Measurements from ENCODE around the gene TXLNB.

DNA sequence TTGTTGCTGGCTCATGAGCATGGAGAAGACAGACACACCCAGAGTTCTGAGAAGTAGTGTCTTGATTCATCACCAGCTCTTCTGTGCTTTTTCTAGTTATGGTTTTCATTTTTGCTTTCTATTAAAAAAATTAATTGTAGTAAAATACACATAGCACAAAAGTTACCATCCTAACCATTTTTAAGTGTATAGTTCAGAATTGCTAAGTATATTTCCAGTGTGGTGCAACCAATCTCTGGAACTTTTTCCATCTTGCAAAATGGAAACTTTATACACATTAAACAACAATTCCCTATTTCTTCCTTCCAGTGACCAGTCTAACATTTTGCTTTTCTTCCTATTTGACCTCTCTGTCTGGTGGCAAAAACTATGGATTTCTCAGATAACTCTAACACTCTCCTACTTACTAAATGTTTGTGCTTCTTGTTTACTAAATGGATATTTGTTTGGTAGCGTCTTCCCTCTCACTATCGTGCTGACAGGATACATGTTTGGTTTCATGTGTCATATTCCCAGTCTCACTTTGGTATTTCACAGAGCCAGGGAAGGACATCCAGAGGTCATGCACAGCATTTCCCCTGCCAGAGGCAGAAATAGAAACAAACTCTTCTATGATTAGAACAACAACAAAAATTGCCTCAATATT, 40.6 kb downstream of the TXLNB start:
- TF ChIP-seq, protein P1, sequence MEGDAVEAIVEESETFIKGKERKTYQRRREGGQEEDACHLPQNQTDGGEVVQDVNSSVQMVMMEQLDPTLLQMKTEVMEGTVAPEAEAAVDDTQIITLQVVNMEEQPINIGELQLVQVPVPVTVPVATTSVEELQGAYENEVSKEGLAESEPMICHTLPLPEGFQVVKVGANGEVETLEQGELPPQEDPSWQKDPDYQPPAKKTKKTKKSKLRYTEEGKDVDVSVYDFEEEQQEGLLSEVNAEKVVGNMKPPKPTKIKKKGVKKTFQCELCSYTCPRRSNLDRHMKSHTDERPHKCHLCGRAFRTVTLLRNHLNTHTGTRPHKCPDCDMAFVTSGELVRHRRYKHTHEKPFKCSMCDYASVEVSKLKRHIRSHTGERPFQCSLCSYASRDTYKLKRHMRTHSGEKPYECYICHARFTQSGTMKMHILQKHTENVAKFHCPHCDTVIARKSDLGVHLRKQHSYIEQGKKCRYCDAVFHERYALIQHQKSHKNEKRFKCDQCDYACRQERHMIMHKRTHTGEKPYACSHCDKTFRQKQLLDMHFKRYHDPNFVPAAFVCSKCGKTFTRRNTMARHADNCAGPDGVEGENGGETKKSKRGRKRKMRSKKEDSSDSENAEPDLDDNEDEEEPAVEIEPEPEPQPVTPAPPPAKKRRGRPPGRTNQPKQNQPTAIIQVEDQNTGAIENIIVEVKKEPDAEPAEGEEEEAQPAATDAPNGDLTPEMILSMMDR (IDR thresholded peaks at IDR 0.05) = no peak
- TF ChIP-seq, protein P2, sequence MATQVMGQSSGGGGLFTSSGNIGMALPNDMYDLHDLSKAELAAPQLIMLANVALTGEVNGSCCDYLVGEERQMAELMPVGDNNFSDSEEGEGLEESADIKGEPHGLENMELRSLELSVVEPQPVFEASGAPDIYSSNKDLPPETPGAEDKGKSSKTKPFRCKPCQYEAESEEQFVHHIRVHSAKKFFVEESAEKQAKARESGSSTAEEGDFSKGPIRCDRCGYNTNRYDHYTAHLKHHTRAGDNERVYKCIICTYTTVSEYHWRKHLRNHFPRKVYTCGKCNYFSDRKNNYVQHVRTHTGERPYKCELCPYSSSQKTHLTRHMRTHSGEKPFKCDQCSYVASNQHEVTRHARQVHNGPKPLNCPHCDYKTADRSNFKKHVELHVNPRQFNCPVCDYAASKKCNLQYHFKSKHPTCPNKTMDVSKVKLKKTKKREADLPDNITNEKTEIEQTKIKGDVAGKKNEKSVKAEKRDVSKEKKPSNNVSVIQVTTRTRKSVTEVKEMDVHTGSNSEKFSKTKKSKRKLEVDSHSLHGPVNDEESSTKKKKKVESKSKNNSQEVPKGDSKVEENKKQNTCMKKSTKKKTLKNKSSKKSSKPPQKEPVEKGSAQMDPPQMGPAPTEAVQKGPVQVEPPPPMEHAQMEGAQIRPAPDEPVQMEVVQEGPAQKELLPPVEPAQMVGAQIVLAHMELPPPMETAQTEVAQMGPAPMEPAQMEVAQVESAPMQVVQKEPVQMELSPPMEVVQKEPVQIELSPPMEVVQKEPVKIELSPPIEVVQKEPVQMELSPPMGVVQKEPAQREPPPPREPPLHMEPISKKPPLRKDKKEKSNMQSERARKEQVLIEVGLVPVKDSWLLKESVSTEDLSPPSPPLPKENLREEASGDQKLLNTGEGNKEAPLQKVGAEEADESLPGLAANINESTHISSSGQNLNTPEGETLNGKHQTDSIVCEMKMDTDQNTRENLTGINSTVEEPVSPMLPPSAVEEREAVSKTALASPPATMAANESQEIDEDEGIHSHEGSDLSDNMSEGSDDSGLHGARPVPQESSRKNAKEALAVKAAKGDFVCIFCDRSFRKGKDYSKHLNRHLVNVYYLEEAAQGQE (IDR thresholded peaks at IDR 0.05; ENCODE audit: insufficient read depth in 1 of 2, low read depth in 2 of 2, low read length in 1 of 2) = no peak
- TF ChIP-seq POLR2AphosphoS5 (IDR thresholded peaks at IDR 0.05; ENCODE audit: low read depth, low read length) = no peak
